ENCODE measurements around the gene PRLHR.

PRLHR gene

GRCh38 chr10:118563373-118563890, 32.0 kb downstream of the PRLHR start:
- no peak for DNase-seq (ENCODE audit: low spot score)

- no peak for DNase-seq (ENCODE audit: low spot score)
Measured at GRCh38 chr10:118562851-118563250, 32.6 kb downstream of the PRLHR start.

GRCh38 chr10:118557946-118558345, 37.5 kb downstream of the PRLHR start:
- DNase-seq (ENCODE audit: low spot score) = peak; percentile 3

GRCh38 chr10:118551535-118552100, 43.8 kb downstream of the PRLHR start:
- DNase-seq (ENCODE audit: low spot score) = no peak

GRCh38 chr10:118547282-118547681, 48.2 kb downstream of the PRLHR start:
- DNase-seq (ENCODE audit: low spot score) = no peak

GRCh38 chr10:118546479-118546878, 49.0 kb downstream of the PRLHR start:
- DNase-seq (ENCODE audit: low spot score) = no peak

GRCh38 chr10:118545381-118545780, 50.1 kb downstream of the PRLHR start:
- DNase-seq (ENCODE audit: low spot score) = no peak

- DNase-seq (ENCODE audit: low spot score) = no peak
Measured at GRCh38 chr10:118544401-118544948, 51.0 kb downstream of the PRLHR start.

- DNase-seq (ENCODE audit: low spot score) = peak; percentile 65
Measured at GRCh38 chr10:118543714-118544400, 51.6 kb downstream of the PRLHR start.

- DNase-seq (ENCODE audit: low spot score) = no peak
Measured at GRCh38 chr10:118542745-118543144, 52.7 kb downstream of the PRLHR start.

- no peak for DNase-seq (ENCODE audit: low spot score)
Measured at GRCh38 chr10:118542205-118542604, 53.2 kb downstream of the PRLHR start.

GRCh38 chr10:118541718-118542117, 53.7 kb downstream of the PRLHR start:
- no peak for DNase-seq (ENCODE audit: low spot score)

Measured in kidney tubule cell (primary cell).